HEK293 (cell line): ENCODE results near the gene SLC35D1.

Experiments
- CTCF ChIA-PET: fragments of 350-600 bp; formaldehyde crosslinking; extraction: SDS; loops from one replicate; lab custom pipeline; 2021; ENCODE audit warnings: antibody characterized with exemption; lab: Yijun Ruan, JAX
- POLR2A ChIA-PET: fragments of 300-600 bp; formaldehyde crosslinking; extraction: SDS; loops from one replicate; lab custom pipeline; 2020; ENCODE audit warnings: antibody characterized with exemption, inconsistent platforms; lab: Yijun Ruan, JAX
- H3K27ac ChIP-seq: fragments of 200-500 bp; sonication (Bioruptor generic); 2 replicates; pipeline ENCODE4 v1.5.1; 2014; ENCODE audit warnings: low read depth, low read length, control low read depth, inconsistent platforms; ENCODE audit errors: extremely low read depth
- H3K36me3 ChIP-seq, 2 experiments: fragments of 200-500 bp in 1 of 2; sonication (Bioruptor generic) in 1 of 2; 1 replicate in 1 of 2; 2 replicates in 1 of 2; pipeline ENCODE4 v1.5.1; 2014 to 2017; ENCODE audit warnings: inconsistent platforms in 2 of 2, low read length in 2 of 2; ENCODE audit not compliant: control insufficient read depth in 2 of 2, insufficient read depth in 1 of 2
- H3K4me1 ChIP-seq: fragments of 200-500 bp; sonication (Bioruptor generic); 2 replicates; pipeline ENCODE4 v1.5.1; 2014; ENCODE audit warnings: mild to moderate bottlenecking, low read length, inconsistent platforms; ENCODE audit not compliant: control insufficient read depth, insufficient read depth
- H3K4me3 ChIP-seq: 2 replicates; pipeline ENCODE4 v1.5.1; 2011; ENCODE audit warnings: low read depth, mild to moderate bottlenecking, control low read depth, low read length, moderate library complexity
- H3K9me3 ChIP-seq: fragments of 200-500 bp; sonication (Bioruptor generic); 2 replicates; pipeline ENCODE4 v1.5.1; 2014; ENCODE audit warnings: low read depth, low read length, inconsistent platforms; ENCODE audit not compliant: control insufficient read depth, insufficient read depth
- FEZF1 ChIP-seq: fragments of 450-650 bp; formaldehyde crosslinking; IDR thresholded peaks from 2 replicates; pipeline ENCODE4 v1.5.1; 2016; ENCODE audit warnings: missing biosample characterization, missing genetic modification characterization
- GLIS2 ChIP-seq: fragments of 450-650 bp; formaldehyde crosslinking; IDR thresholded peaks from 2 replicates; pipeline ENCODE4 v1.5.1; 2016; ENCODE audit warnings: missing biosample characterization, missing genetic modification characterization
- KLF1 ChIP-seq: fragments of 450-650 bp; formaldehyde crosslinking; IDR thresholded peaks from 2 replicates; pipeline ENCODE4 v1.5.1; 2016; ENCODE audit warnings: missing biosample characterization, missing genetic modification characterization
- KLF8 ChIP-seq: fragments of 450-650 bp; formaldehyde crosslinking; IDR thresholded peaks from 2 replicates; pipeline ENCODE4 v1.5.1; 2016; ENCODE audit warnings: missing biosample characterization, missing genetic modification characterization
- KLF9 ChIP-seq: fragments of 450-650 bp; formaldehyde crosslinking; IDR thresholded peaks from 2 replicates; pipeline ENCODE4 v1.5.1; 2016; ENCODE audit warnings: missing biosample characterization, missing genetic modification characterization, low read depth
- MEIS1 ChIP-seq: sonication (generic); formaldehyde crosslinking; IDR thresholded peaks from 2 replicates; pipeline ENCODE4 v1.8.1; 2022; ENCODE audit warnings: missing genetic modification reagents, mild to moderate bottlenecking, borderline replicate concordance
- REPIN1 ChIP-seq: fragments of 450-650 bp; formaldehyde crosslinking; IDR thresholded peaks from 2 replicates; pipeline ENCODE4 v1.5.1; 2017; ENCODE audit warnings: missing biosample characterization, missing genetic modification characterization, low read depth
- REST ChIP-seq: fragments of 450-650 bp; formaldehyde crosslinking; IDR thresholded peaks from 2 replicates; pipeline ENCODE4 v1.5.1; 2016; ENCODE audit warnings: missing biosample characterization, missing genetic modification characterization
- SCRT1 ChIP-seq: fragments of 450-650 bp; formaldehyde crosslinking; IDR thresholded peaks from 2 replicates; pipeline ENCODE4 v1.5.1; 2016; ENCODE audit warnings: missing biosample characterization, missing genetic modification characterization, borderline replicate concordance
- SCRT2 ChIP-seq: fragments of 450-650 bp; formaldehyde crosslinking; IDR thresholded peaks from 2 replicates; pipeline ENCODE4 v1.5.1; 2016; ENCODE audit warnings: missing biosample characterization, missing genetic modification characterization
- SP2 ChIP-seq: fragments of 450-650 bp; formaldehyde crosslinking; IDR thresholded peaks from 2 replicates; pipeline ENCODE4 v1.5.1; 2016; ENCODE audit warnings: missing biosample characterization, missing genetic modification characterization
- SP7 ChIP-seq: fragments of 450-650 bp; formaldehyde crosslinking; IDR thresholded peaks from 2 replicates; pipeline ENCODE4 v1.5.1; 2016; ENCODE audit warnings: missing biosample characterization, missing genetic modification characterization
- TRIM28 ChIP-seq: IDR thresholded peaks from 2 replicates; pipeline ENCODE4 v1.6.1; 2011; ENCODE audit warnings: low read length, control low read depth, borderline replicate concordance
- ZBTB11 ChIP-seq: fragments of 450-650 bp; formaldehyde crosslinking; conservative IDR thresholded peaks from 2 replicates; pipeline ENCODE4 v1.5.1; 2016; ENCODE audit warnings: low read depth, missing biosample characterization, missing genetic modification characterization
- ZBTB20 ChIP-seq: fragments of 450-650 bp; formaldehyde crosslinking; IDR thresholded peaks from 2 replicates; pipeline ENCODE4 v1.5.1; 2016; ENCODE audit warnings: missing biosample characterization, missing genetic modification characterization
- ZBTB7A ChIP-seq: fragments of 450-650 bp; formaldehyde crosslinking; IDR thresholded peaks from 2 replicates; pipeline ENCODE4 v1.5.1; 2016; ENCODE audit warnings: low read depth, missing biosample characterization, missing genetic modification characterization
- ZFP37 ChIP-seq: fragments of 450-650 bp; formaldehyde crosslinking; IDR thresholded peaks from 2 replicates; pipeline ENCODE4 v1.5.1; 2016; ENCODE audit warnings: missing biosample characterization, missing genetic modification characterization
- ZNF121 ChIP-seq: fragments of 450-650 bp; formaldehyde crosslinking; IDR thresholded peaks from 2 replicates; pipeline ENCODE4 v1.5.1; 2016; ENCODE audit warnings: missing biosample characterization, missing genetic modification characterization
- ZNF133 ChIP-seq: fragments of 450-650 bp; formaldehyde crosslinking; IDR thresholded peaks from 2 replicates; pipeline ENCODE4 v1.5.1; 2016; ENCODE audit warnings: missing biosample characterization, missing genetic modification characterization
- ZNF146 ChIP-seq: fragments of 450-650 bp; formaldehyde crosslinking; IDR thresholded peaks from 2 replicates; pipeline ENCODE4 v1.5.1; 2016; ENCODE audit warnings: missing biosample characterization, missing genetic modification characterization
- ZNF184 ChIP-seq: fragments of 450-650 bp; IDR thresholded peaks from 2 replicates; pipeline ENCODE4 v1.5.1; 2018; ENCODE audit warnings: missing biosample characterization, mild to moderate bottlenecking, missing genetic modification characterization
- ZNF223 ChIP-seq: fragments of 450-650 bp; formaldehyde crosslinking; IDR thresholded peaks from 2 replicates; pipeline ENCODE4 v1.5.1; 2016; ENCODE audit warnings: missing biosample characterization, missing genetic modification characterization
- ZNF324 ChIP-seq: fragments of 450-650 bp; formaldehyde crosslinking; IDR thresholded peaks from 2 replicates; pipeline ENCODE4 v1.5.1; 2016; ENCODE audit warnings: missing biosample characterization, missing genetic modification characterization
- ZNF335 ChIP-seq: fragments of 450-650 bp; formaldehyde crosslinking; conservative IDR thresholded peaks from 2 replicates; pipeline ENCODE4 v1.5.1; 2016; ENCODE audit warnings: missing biosample characterization, missing genetic modification characterization
- ZNF37A ChIP-seq: fragments of 450-650 bp; IDR thresholded peaks from 2 replicates; pipeline ENCODE4 v1.5.1; 2018; ENCODE audit warnings: missing biosample characterization, missing genetic modification characterization
- ZNF423 ChIP-seq: fragments of 450-650 bp; formaldehyde crosslinking; IDR thresholded peaks from 2 replicates; pipeline ENCODE4 v1.5.1; 2016; ENCODE audit warnings: missing biosample characterization, missing genetic modification characterization
- ZNF521 ChIP-seq: fragments of 450-650 bp; formaldehyde crosslinking; IDR thresholded peaks from 2 replicates; pipeline ENCODE4 v1.5.1; 2017; ENCODE audit warnings: missing biosample characterization, mild to moderate bottlenecking, missing genetic modification characterization
- ZNF549 ChIP-seq: fragments of 450-650 bp; IDR thresholded peaks from 2 replicates; pipeline ENCODE4 v1.5.1; 2018; ENCODE audit warnings: missing biosample characterization, missing genetic modification characterization, mild to moderate bottlenecking, inconsistent platforms, moderate library complexity
- ZNF571 ChIP-seq: fragments of 450-650 bp; formaldehyde crosslinking; IDR thresholded peaks from 2 replicates; pipeline ENCODE4 v1.5.0; 2017; ENCODE audit warnings: missing biosample characterization, missing genetic modification characterization
- ZNF692 ChIP-seq: fragments of 450-650 bp; formaldehyde crosslinking; IDR thresholded peaks from 2 replicates; pipeline ENCODE4 v1.5.1; 2016; ENCODE audit warnings: missing biosample characterization, missing genetic modification characterization

Gene SLC35D1

GRCh38 chr1:67053785-67054772 lies at the start of gene SLC35D1:
SLC35D1 (minus strand) TSS chr1:67054148; CDS start chr1:67054013, 135 bp downstream.
- ChIA-PET CTCF (interaction anchor here (0.5 to 1.8 kb wide), 6 partner anchors 25 to 368 kb away, joined by 3 to 7 read pairs (median 3); no protein-coding TSS in a partner anchor), POLR2A (interaction anchor here (0.7 to 1.8 kb wide), 7 partner anchors 34 to 129 kb away, joined by 3 to 10 read pairs (median 4); partner anchors contain the start of genes DNAI4 and MIER1)
- peak within 1 kb of the TSS; percentile 92 for H3K27ac ChIP-seq
- H3K4me1 ChIP-seq, result no peaks in the 10 kb centered on the region
- H3K4me3 ChIP-seq, result peak within 1 kb of the TSS; percentile 84
- H3K36me3 ChIP-seq, result peaks cover 7 to 23% of the 10 kb centered on the region in 2 experiments
- H3K9me3 ChIP-seq, result no peaks in the 10 kb centered on the region
- 0 out of 2 replicates have a peak, but pooled peaks have one; percentile 37 for TF ChIP-seq REST (tag by site-specific recombination)
- TF ChIP-seq ZNF133 (tag by site-specific recombination), result no peak
- peak; percentile 57 for TF ChIP-seq SP7 (tag by site-specific recombination)
- peak; percentile 97 for TF ChIP-seq ZNF335
- TF ChIP-seq KLF8, result peak; percentile 92; the same call in 1 of the 2 replicates
- peak; percentile 97 for TF ChIP-seq SCRT2
- peak; percentile 41; the same call in 1 of the 2 replicates for TF ChIP-seq ZNF184
- TF ChIP-seq ZBTB7A (tag by site-specific recombination), result no peak; the same call in 1 of the 2 replicates
- TF ChIP-seq ZBTB20 (tag by site-specific recombination), result peak; percentile 87; the same call in 1 of the 2 replicates
- 0 out of 2 replicates have a peak, but pooled peaks have one; percentile 41 for TF ChIP-seq ZNF692
- peak; percentile 61 for TF ChIP-seq KLF1 (tag by site-specific recombination)
- peak; percentile 40 for TF ChIP-seq KLF9 (tag by site-specific recombination)
- peak; percentile 68; the same call in 1 of the 2 replicates for TF ChIP-seq ZBTB11 (tag by site-specific recombination)
- no peak for TF ChIP-seq ZNF223 (tag by site-specific recombination)
- TF ChIP-seq FEZF1 (tag by site-specific recombination), result peak; percentile 70; the same call in 1 of the 2 replicates
- TF ChIP-seq ZNF37A (tag by site-specific recombination), result no peak
- 0 out of 2 replicates have a peak, but pooled peaks have one; percentile 34 for TF ChIP-seq ZFP37
- peak; percentile 10; the same call in 1 of the 2 replicates for TF ChIP-seq REPIN1
- peak; percentile 61; the same call in 1 of the 2 replicates for TF ChIP-seq ZNF423 (tag by site-specific recombination)
- peak; percentile 63 for TF ChIP-seq TRIM28
- TF ChIP-seq ZNF549 (tag by site-specific recombination), result no peak
- TF ChIP-seq ZNF146 (tag by site-specific recombination), result no peak
- TF ChIP-seq MEIS1 (CRISPR knock-in tag), result no peak
- peak; percentile 89 for TF ChIP-seq SCRT1
- peak; percentile 84 for TF ChIP-seq GLIS2
- peak; percentile 63 for TF ChIP-seq SP2
- TF ChIP-seq ZNF121, result 0 out of 2 replicates have a peak, but pooled peaks have one; percentile 16
- TF ChIP-seq ZNF571 (tag by site-specific recombination), result no peak
- 0 out of 2 replicates have a peak, but pooled peaks have one; percentile 33 for TF ChIP-seq ZNF324 (tag by site-specific recombination)
- TF ChIP-seq ZNF521, result no peak
